Measurements from ENCODE around the gene POLR3B.

- TF ChIP-seq POLR2A (IDR thresholded peaks at IDR 0.05) (no peak), CTCF (IDR thresholded peaks at IDR 0.05) (no peak), POLR2AphosphoS5 (IDR thresholded peaks at IDR 0.05) (no peak), EP300 (IDR thresholded peaks at IDR 0.05) (no peak)
Observed at GRCh38 chr12:106358396-106359241, 1.1 kb downstream of the POLR3B start.
